GM23338 (cell line): ENCODE measurements around the gene RAD23A. TPM values are rescaled to one million over a fixed set of nuclear protein-coding genes. Genes with fewer than 3 reads are reported as not detected.
"Not testable (repeated sequence)": the region's sequence is repeated elsewhere in the genome, so short reads cannot be mapped to it uniquely, and the experiment has no call there.

Experiments
- ATAC-seq: fragments of 200-7000 bp; cut with Tn5 transposase; 3 replicates; pipeline ENCODE4 v1.9.1; 2020
- DNase-seq: peaks from one replicate; pipeline ENCODE4 v3.0.0-alpha.2; 2015; ENCODE audit warnings: low spot score
- H2AFZ ChIP-seq: fragments of 200-600 bp; sonication (generic); 2 replicates; pipeline ENCODE4 v1.8.0; 2016; ENCODE audit warnings: antibody characterized with exemption, mild to moderate bottlenecking, moderate library complexity
- H3F3A ChIP-seq: fragments of 200-600 bp; sonication (generic); replicated peaks from 2 replicates; pipeline ENCODE4 v1.8.0; 2017; ENCODE audit warnings: antibody characterized with exemption, mixed run types, low read depth
- H3K27ac ChIP-seq: fragments of 200-600 bp; sonication (generic); 2 replicates; pipeline ENCODE4 v1.6.1; 2016; ENCODE audit warnings: low read depth
- H3K27me3 ChIP-seq: fragments of 200-600 bp; sonication (generic); 2 replicates; pipeline ENCODE4 v1.8.0; 2016; ENCODE audit warnings: mild to moderate bottlenecking, mixed run types, moderate library complexity; ENCODE audit not compliant: insufficient read depth
- H3K36me3 ChIP-seq: fragments of 200-600 bp; sonication (generic); 2 replicates; pipeline ENCODE4 v1.8.0; 2016; ENCODE audit warnings: mild to moderate bottlenecking; ENCODE audit not compliant: insufficient read depth
- H3K4me1 ChIP-seq: fragments of 200-600 bp; sonication (generic); 2 replicates; pipeline ENCODE4 v1.8.0; 2016; ENCODE audit warnings: mild to moderate bottlenecking, moderate library complexity; ENCODE audit not compliant: insufficient read depth
- H3K4me2 ChIP-seq: fragments of 200-600 bp; sonication (generic); 2 replicates; pipeline ENCODE4 v1.7.1; 2017; ENCODE audit warnings: mixed run types
- H3K4me3 ChIP-seq: fragments of 200-600 bp; sonication (generic); 2 replicates; pipeline ENCODE4 v1.6.1; 2016; ENCODE audit warnings: mixed run types
- H3K79me2 ChIP-seq: fragments of 200-600 bp; sonication (generic); replicated peaks from 2 replicates; pipeline ENCODE4 v1.8.0; 2017; ENCODE audit warnings: mild to moderate bottlenecking; ENCODE audit not compliant: insufficient read depth
- H3K9me2 ChIP-seq: fragments of 200-600 bp; sonication (generic); 2 replicates; pipeline ENCODE4 v1.8.0; 2017; ENCODE audit not compliant: insufficient read depth
- H4K20me1 ChIP-seq: fragments of 200-600 bp; sonication (generic); replicated peaks from 2 replicates; pipeline ENCODE4 v1.8.0; 2017; ENCODE audit warnings: mild to moderate bottlenecking; ENCODE audit not compliant: insufficient read depth
- H3K27ac Mint-ChIP-seq: 2 replicates; pipeline ENCODE4 v1.8.0; 2020; ENCODE audit warnings: inconsistent platforms, mild to moderate bottlenecking, moderate library complexity, mixed read lengths
- H3K27me3 Mint-ChIP-seq: 3 replicates; pipeline ENCODE4 v1.8.0; 2022; ENCODE audit warnings: low read depth, mild to moderate bottlenecking, moderate library complexity, mixed read lengths, inconsistent platforms; ENCODE audit not compliant: insufficient read depth, poor library complexity
- H3K36me3 Mint-ChIP-seq: 3 replicates; pipeline ENCODE4 v1.8.0; 2021; ENCODE audit warnings: low read depth, mild to moderate bottlenecking, inconsistent platforms, moderate library complexity, mixed read lengths
- H3K4me1 Mint-ChIP-seq: 3 replicates; pipeline ENCODE4 v1.8.0; 2020; ENCODE audit warnings: mild to moderate bottlenecking, inconsistent platforms, mixed read lengths
- H3K4me3 Mint-ChIP-seq: 3 replicates; pipeline ENCODE4 v1.8.0; 2021; ENCODE audit warnings: moderate library complexity, mild to moderate bottlenecking, inconsistent platforms, mixed read lengths
- H3K9me3 Mint-ChIP-seq: 3 replicates; pipeline ENCODE4 v1.8.0; 2020; ENCODE audit warnings: moderate library complexity, mild to moderate bottlenecking, inconsistent platforms, mixed read lengths
- CREB1 ChIP-seq: fragments of 250-450 bp; sonication (Bioruptor Pico); IDR thresholded peaks from 2 replicates; pipeline ENCODE4 v1.5.0; 2020; ENCODE audit warnings: low read depth, mild to moderate bottlenecking, moderate library complexity
- EZH2 ChIP-seq: fragments of 200-600 bp; sonication (generic); IDR thresholded peaks from one replicate; pipeline ENCODE4 v1.8.0; 2017; ENCODE audit warnings: antibody characterized with exemption, mild to moderate bottlenecking, low read depth; ENCODE audit not compliant: unreplicated experiment
- EZH2phosphoT487 ChIP-seq: fragments of 200-600 bp; sonication (generic); IDR thresholded peaks from one replicate; pipeline ENCODE4 v1.8.1; 2018; ENCODE audit warnings: antibody characterized with exemption; ENCODE audit not compliant: unreplicated experiment
- JUNB ChIP-seq: IDR thresholded peaks from one replicate; pipeline ENCODE4 v1.6.1; 2016; ENCODE audit warnings: antibody characterized with exemption; ENCODE audit not compliant: unreplicated experiment
- NANOG ChIP-seq: IDR thresholded peaks from 2 replicates; pipeline ENCODE4 v1.6.1; 2016; ENCODE audit warnings: antibody characterized with exemption, borderline replicate concordance
- POLR2AphosphoS5 ChIP-seq: IDR thresholded peaks from 2 replicates; pipeline ENCODE4 v1.6.1; 2016; ENCODE audit warnings: antibody characterized with exemption, low read depth
- REST ChIP-seq: IDR thresholded peaks from one replicate; pipeline ENCODE4 v1.6.1; 2018; ENCODE audit warnings: antibody characterized with exemption; ENCODE audit not compliant: unreplicated experiment
- STAT1 ChIP-seq: IDR thresholded peaks from one replicate; pipeline ENCODE4 v1.6.1; 2016; ENCODE audit warnings: antibody characterized with exemption; ENCODE audit not compliant: unreplicated experiment
- ZNF114 ChIP-seq: fragments of 250-450 bp; sonication (Bioruptor Pico); IDR thresholded peaks from 2 replicates; pipeline ENCODE4 v1.5.0; 2020; ENCODE audit warnings: mild to moderate bottlenecking, moderate library complexity
- ZNF331 ChIP-seq: fragments of 250-450 bp; sonication (Bioruptor Pico); IDR thresholded peaks from 2 replicates; pipeline ENCODE4 v1.5.0; 2020; ENCODE audit warnings: low read depth, mild to moderate bottlenecking, moderate library complexity
- ZNF462 ChIP-seq: fragments of 250-450 bp; sonication (Bioruptor Pico); IDR thresholded peaks from 2 replicates; pipeline ENCODE4 v1.5.0; 2020; ENCODE audit warnings: mild to moderate bottlenecking, moderate library complexity
- polyA plus RNA-seq: library from polyadenylated mRNA; unstranded; fragments of >200 nt; fragmentation: Nextera tagmentation; extraction: Ambion mirVana; gene quantifications from 2 replicates; pipeline ENCODE4 v1.2.1, GENCODE V29; 2016
- total RNA-seq: library from RNA; depleted of rRNA; stranded (reverse); fragments of >200 nt; shearing (Covaris generic); gene quantifications from 2 replicates; pipeline ENCODE4 v1.2.3, GENCODE V29; 2014
- TF ChIP-seq, protein P1 (sequence below): IDR thresholded peaks from 2 replicates; pipeline ENCODE4 v1.6.1; 2016; ENCODE audit warnings: antibody characterized with exemption

Gene RAD23A
- total and polyA plus RNA-seq, 2 experiments from 2014 or later, result 69.7 to 127 TPM

DNA sequence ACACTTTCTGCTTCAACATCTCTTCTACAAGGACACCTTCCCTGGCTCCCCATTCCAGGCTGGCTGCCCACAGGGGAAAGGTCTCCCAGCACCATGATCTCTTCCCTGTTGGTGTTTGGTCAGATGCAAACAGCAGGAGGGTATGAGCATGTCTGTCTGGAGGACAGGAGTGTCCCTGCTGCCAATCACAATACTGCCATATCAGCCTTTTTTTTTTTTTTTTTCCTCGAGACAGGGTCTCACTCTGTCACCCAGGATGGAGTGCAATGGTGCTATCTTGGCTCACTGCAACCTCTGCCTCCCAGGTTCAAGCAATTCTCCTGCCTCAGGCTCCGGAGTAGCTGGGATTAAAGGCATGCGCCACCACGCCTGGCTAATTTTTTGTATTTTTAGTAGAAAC is 29.8 kb upstream of the RAD23A start:
- not testable (repeated sequence) for H3K4me3 ChIP-seq, H3K36me3 ChIP-seq, H3K4me3 Mint-ChIP-seq, ATAC-seq, H3K4me2 ChIP-seq, H3K9me2 ChIP-seq, H3K27ac Mint-ChIP-seq, H4K20me1 ChIP-seq, H2AFZ ChIP-seq, DNase-seq, H3K27ac ChIP-seq, H3K79me2 ChIP-seq
- H3K9me3 Mint-ChIP-seq, result peaks cover 11% of the 10 kb centered on the region; the same call in 2 of the 3 replicates
- peaks cover 33% of the 10 kb centered on the region for H3K27me3 Mint-ChIP-seq
- Histone ChIP-seq H3K27me3 (peaks cover 13% of the 10 kb centered on the region), H3F3A (peaks cover 17% of the 10 kb centered on the region), H3K4me1 (peaks cover 19% of the 10 kb centered on the region)
- H3K36me3 Mint-ChIP-seq, result peaks cover 16% of the 10 kb centered on the region
- H3K4me1 Mint-ChIP-seq, result peaks cover 25% of the 10 kb centered on the region

GRCh38 chr19:12918253-12918652 is 27.4 kb upstream of the RAD23A start:
- peaks cover 11% of the 10 kb centered on the region; the same call in 2 of the 3 replicates for H3K9me3 Mint-ChIP-seq
- no peak overlapping the region for H3K27ac Mint-ChIP-seq
- Histone ChIP-seq H3K4me2 (no peak overlapping the region), H3K79me2 (no peaks in the 10 kb centered on the region), H3K27ac (no peak overlapping the region), H3K4me1 (peaks cover 8% of the 10 kb centered on the region), H3K36me3 (no peaks in the 10 kb centered on the region), H2AFZ (no peak overlapping the region), H3K4me3 (no peak overlapping the region), H3K9me2 (no peaks in the 10 kb centered on the region; the same call in 1 of the 2 replicates), H3F3A (peaks cover 19% of the 10 kb centered on the region), H4K20me1 (peaks cover 6% of the 10 kb centered on the region; the same call in 1 of the 2 replicates), H3K27me3 (peaks cover 13% of the 10 kb centered on the region)
- peaks cover 35% of the 10 kb centered on the region for H3K36me3 Mint-ChIP-seq
- peaks cover 38% of the 10 kb centered on the region for H3K27me3 Mint-ChIP-seq
- peaks cover 12% of the 10 kb centered on the region for H3K4me1 Mint-ChIP-seq
- DNase-seq (no peak), ATAC-seq (no peak)
- 0 out of 3 replicates have a peak overlapping the region, but pooled peaks have one; percentile 39 for H3K4me3 Mint-ChIP-seq
- no peak for TF ChIP-seq STAT1
- no peak for TF ChIP-seq CREB1 (CRISPR knock-in tag)
- TF ChIP-seq EZH2phosphoT487, result no peak
- no peak for TF ChIP-seq NANOG
- TF ChIP-seq POLR2AphosphoS5, result no peak
- TF ChIP-seq REST, result no peak
- TF ChIP-seq ZNF462, result no peak
- no peak for TF ChIP-seq JUNB
- TF ChIP-seq ZNF114 (CRISPR knock-in tag), result no peak
- TF ChIP-seq, protein P1, sequence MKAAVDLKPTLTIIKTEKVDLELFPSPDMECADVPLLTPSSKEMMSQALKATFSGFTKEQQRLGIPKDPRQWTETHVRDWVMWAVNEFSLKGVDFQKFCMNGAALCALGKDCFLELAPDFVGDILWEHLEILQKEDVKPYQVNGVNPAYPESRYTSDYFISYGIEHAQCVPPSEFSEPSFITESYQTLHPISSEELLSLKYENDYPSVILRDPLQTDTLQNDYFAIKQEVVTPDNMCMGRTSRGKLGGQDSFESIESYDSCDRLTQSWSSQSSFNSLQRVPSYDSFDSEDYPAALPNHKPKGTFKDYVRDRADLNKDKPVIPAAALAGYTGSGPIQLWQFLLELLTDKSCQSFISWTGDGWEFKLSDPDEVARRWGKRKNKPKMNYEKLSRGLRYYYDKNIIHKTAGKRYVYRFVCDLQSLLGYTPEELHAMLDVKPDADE, result no peak
- TF ChIP-seq ZNF331, result no peak
- no peak for TF ChIP-seq EZH2
